GM19025 (cell line): ENCODE measurements around the gene PRDM16.
"Not testable (repeated sequence)": the region's sequence is repeated elsewhere in the genome, so short reads cannot be mapped to it uniquely, and the experiment has no call there.

Experiments used
- ATAC-seq: cut with Tn5 transposase; IDR thresholded peaks from one replicate; pipeline ENCODE4 v1.9.1; 2021; ENCODE audit warnings: mild to moderate bottlenecking, low read depth, moderate library complexity; ENCODE audit not compliant: unreplicated experiment

The PRDM16 gene

DNA sequence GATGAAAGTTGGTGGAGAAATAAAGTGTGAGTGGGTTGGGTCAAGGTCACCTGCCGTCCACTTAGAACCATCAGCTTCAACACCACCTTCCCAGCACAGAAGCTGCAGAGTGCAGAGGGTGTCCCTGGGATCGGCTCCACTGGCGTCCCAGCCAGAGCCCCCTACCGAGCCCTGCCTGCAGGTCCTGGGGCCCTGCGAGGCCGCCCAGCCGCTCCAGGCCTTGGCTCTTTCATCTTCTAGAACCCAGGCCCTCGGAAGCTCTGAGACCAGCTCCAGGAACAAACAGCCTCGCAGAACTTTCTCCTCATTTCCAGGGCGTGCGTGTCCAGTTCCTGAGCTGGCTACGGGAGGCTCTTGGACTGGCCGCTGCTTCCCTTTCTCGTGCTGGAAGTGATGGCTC lies 166.0 kb downstream of the PRDM16 start:
- no peak for ATAC-seq

DNA sequence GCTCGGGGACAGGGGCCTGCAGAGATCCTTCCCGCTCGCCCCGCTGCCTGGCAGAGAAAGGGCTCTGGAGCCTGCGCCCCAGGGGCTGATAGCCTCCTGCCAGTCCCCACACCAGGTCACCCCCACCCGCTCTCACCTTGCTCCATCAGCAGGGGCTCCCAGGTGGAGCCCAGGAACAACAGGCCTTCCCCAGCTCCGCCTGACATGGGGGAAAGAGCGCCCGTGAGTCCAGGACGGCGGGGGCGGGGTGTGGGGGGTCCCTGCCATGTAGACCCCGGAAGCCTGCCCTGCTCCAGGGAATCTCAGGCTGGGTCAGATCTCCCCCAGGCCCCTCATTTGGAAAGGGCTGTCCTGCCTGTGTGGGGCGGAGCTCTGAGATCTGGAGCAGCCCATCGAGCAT lies 166.5 kb downstream of the PRDM16 start:
- ATAC-seq, result no peak

DNA sequence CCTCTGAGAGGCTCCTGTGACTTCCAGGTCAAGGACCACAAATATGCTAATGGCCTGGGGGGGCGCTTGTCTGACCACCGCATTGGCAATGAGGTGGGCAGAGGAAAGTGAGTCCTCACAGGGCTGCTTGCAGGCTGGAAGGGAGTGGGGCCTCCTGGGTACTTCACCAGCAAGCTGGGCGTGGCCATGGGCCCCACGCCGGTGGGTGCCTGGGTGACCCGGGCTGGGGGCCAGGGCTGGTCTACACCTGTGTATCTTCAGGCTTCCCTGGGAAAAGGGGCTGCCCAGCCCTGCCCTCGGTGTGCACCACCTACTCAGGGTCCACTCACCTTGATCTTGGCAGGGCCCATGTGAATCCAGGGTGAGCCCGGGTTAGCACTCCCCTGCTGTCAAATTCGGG lies 167.4 kb downstream of the PRDM16 start:
- ATAC-seq, result no peak

DNA sequence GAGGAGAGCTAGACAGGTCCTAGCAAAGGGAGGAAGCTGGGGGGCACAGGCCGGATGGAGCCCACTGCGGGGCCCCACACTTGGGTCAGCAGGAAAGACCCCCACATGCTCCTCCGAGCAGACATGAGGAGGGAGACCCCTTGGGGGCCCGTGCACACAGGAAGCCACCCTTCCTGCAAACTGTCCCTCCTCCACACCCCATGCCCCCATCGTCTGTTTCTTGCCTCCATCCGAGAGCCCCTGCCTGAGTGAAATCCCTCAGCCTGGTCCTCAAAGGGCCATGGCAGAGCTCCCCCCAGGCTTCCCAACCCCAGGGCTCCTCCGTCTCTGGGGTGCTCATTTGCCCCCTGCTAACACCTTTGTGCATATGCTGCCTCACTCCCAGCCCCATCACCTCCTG lies 168.0 kb downstream of the PRDM16 start:
- ATAC-seq, result no peak

DNA sequence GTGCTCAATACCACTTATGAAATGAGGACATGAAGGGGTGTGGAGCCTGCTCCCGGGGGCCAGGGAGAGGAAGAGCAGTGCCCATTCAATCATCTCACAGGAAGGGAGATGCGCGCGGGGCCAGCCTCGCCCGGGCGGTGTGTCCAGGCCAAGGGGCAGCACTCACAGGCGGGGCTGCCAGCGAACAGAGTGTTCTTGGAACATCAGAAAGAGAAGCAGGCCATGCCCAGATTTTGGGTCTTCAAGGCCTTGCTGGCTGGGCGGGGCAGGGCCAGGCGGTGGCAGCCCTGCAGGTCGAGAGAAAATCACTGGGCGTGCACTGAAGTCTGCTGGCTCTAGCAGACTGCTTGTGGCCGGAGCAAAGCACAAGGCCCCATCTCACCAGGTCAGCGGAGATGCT lies 168.6 kb downstream of the PRDM16 start:
- no peak for ATAC-seq

DNA sequence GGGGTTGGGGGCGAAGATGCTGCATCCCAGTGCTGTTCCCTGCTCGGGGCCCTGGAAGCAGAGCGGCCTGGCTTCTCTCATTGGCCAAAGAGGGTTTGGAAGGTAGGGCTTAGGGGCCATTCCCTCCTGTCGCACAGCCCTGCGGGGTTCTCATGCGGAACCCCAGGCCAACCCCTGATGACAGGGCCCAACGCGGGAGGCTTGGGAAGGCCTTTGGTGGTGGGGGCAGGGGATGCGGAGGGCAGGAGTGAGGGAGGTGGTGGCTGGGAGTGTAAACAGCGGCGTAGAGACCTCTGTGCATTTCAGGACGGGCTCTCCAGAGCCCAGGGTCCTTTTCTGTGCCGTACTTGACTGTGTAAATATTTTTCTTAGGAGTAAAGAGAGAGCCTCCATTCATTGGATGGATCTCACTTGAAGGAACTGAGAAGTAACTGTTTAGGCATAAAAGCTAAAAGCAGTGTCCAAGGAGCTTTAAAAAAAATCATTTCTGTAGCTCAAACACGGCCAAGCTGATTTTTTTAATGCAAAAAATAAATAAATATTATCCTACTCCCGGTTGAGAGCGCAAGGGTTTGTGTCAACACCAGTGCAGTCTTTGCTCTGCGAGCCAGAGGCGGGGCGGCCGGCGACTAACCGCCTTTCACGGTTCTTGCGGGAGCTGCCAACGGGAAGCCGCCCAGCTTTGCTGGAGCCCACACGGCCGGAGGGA lies 169.1 kb downstream of the PRDM16 start:
- ATAC-seq, result no peak

DNA sequence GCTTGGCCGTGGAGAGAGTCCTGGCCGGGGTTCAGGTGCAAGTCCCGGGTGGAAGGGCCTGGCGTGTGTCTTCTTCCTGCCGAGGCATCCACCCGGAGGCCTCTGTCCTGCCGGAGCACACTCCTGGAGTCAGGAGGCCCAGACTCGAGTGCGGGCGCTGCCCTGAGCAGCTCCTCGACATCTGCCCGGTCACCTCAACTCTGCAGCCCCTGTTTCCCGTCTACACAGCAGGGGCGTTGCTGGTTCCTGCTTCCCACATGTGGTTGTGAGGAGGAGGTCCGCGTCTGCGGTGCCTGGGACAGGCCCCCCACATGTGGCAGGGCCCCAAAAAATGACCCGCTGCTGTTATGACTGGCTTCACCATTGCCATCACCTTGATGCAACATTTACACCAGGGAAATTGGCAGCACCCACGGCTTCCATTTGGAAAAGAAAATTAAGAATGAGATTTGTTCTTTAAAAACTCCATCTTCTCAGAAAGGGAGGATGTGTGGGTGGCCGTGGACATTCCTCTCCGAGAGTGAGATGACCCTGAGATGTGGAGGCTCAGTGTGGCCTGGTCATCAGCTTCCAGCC lies 169.8 kb downstream of the PRDM16 start:
- ATAC-seq, result no peak

DNA sequence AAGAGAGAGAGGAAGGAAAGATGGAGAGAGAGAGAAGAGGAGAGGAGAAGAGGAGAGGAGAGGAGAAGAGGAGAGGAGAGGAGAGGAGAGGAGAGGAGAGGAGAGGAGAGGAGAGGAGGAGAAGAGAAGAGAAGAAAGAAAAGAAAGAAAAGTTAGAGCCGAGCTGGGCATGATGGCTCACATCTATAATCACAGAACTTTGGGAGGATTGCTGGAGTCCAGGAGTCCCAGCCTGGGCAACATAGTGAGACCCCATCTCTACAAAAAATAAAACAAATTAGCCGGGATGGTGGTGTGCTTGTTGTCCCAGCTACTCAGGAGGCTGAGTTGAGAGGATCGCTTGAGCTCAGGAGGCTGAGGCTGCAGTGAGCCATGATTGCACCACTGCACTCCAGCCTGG lies 171.0 kb downstream of the PRDM16 start:
- not testable (repeated sequence) for ATAC-seq

DNA sequence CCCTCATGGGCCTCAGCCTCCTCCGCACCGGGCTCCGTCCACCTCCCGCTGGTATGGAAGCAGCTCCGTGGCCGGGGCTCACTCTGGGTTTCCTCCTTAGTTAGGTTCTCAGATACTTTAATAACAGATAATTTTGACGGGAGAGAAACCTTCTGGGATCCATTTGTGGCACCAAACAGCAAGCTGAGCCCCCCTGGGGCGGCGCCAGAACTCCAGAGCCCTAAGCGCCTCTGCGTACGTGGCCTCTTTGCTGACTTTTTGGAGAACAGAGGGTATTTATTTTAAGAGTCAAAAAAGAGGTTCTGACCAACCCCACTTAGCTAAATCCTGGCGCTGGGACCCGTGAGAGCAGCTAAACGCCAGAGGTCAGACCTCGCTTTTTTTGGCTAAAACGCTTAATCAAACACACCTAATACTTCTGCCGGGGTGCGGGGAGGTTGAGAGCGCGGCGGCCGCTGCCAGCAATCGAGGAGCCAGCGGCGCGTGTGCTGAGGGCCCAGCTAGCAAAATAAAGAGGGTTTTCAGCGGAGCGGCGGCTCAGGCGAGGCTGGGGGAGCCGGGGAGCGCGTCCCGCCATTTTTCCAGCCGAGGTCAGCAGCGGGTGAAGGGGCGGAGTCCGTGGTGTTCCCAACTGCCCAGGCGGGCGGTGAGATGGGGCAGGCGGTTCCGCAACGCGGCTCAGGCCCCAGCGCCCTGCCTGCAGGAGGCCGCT lies 171.7 kb downstream of the PRDM16 start:
- no peak for ATAC-seq

DNA sequence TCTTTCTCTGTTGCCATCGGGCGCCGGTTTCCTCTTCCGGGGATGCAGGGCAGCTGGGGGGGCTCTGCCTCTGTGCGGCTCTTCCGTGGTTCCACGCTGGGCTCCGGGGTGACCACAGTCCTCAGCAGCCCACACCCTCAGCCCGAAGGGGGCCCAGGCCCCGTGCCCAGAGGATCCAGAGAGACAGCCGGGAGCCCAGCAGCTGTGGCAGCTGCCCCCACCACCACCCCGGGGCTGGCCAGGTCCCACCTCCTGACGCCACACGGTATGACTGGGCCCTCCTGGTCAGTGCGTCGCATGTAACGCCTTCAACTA lies 172.2 kb downstream of the PRDM16 start:
- ATAC-seq, result no peak

DNA sequence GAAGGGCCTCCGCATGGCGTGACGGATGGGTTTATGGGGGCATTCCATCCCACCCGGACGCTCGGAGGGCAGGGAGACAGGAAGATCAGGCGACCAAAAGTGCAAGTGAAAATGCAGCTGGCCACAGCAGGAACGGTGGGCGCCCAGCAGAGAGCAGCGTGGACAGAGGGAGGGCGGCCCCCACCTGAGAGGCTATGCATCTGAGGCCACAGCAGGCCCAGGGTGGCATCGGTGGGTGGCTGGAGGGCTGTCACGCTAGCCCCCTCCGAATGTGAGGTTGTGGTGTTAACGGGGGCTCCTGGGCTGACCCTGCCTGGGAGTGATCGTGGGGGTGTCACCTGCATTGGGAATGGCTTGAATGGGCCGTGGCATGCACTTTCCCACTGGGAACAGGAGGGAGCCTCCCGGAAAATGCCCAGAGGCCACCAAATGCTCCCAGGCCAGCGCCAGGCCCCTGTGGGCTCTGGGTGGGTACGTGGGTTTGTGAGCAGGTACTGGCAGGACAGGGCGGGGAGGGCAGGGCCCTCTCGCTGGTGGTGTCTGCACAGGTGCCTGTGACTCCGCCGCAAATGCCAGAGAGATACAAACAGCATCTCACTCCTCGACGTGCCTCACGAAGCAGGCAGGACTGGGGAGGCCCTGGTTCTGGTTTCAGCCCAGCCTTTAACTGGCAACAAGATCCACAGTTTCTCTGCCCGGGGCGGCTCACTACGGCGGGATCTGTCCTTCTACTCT lies 172.8 kb downstream of the PRDM16 start:
- ATAC-seq, result no peak

DNA sequence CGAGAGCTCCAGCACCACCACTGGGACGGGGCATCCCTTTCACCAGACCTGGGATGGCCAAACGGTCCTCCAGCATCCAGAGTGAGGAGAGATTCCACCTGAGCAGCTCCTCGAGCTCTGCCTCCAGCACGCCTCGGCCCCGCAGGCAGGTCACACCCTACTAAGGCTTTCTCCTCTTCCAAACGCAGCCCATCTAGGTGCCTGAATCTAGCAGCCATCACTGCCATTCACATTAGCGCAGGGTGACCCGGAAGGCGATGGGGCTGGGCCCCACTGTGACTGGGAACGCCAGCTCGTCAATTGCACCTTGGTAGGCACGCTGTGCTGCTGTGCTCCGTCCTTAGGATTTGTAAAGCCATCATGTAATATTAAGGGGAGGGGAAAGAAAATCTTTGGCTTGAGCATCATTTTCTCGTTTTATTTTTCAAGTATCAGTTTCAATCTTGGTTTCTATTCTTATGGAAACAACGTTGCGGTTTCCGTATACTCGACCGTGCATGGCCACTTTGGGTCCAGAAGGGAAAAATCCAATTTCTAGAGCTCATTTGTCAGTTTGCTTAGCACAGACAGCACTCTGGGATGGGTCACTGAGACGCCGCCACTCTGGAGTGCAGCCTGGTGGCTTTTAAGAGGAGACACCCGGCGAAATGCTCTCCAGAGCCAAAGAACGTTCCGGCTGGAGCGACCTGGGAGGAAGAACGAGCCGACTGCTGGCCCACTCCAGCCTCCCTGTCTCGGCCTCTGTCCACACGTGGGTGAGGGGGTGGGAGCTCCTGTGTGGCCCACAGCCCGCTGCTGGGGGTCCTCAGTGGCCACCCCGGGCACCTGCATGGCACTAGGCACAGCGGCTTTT lies 173.6 kb downstream of the PRDM16 start:
- no peak for ATAC-seq

DNA sequence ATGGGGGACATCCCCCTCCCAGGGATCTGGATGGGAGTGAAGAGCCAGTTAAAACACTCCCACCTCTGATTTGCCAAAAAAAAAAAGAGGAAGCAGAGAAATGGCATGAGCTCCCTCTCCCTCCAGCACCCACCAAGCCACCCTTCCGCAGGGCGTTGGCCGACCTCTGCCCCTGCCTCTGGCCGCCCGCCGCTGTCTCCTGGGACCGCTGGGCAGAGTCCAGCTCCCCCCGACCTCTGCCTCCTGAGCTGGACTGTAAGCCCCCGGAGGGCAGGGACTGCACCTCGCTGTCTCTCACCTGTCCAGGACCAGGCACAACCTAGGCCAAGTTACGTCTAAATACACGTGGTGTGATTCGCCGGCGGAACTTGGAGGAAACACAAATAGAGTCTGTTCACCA lies 174.3 kb downstream of the PRDM16 start:
- ATAC-seq, result no peak

DNA sequence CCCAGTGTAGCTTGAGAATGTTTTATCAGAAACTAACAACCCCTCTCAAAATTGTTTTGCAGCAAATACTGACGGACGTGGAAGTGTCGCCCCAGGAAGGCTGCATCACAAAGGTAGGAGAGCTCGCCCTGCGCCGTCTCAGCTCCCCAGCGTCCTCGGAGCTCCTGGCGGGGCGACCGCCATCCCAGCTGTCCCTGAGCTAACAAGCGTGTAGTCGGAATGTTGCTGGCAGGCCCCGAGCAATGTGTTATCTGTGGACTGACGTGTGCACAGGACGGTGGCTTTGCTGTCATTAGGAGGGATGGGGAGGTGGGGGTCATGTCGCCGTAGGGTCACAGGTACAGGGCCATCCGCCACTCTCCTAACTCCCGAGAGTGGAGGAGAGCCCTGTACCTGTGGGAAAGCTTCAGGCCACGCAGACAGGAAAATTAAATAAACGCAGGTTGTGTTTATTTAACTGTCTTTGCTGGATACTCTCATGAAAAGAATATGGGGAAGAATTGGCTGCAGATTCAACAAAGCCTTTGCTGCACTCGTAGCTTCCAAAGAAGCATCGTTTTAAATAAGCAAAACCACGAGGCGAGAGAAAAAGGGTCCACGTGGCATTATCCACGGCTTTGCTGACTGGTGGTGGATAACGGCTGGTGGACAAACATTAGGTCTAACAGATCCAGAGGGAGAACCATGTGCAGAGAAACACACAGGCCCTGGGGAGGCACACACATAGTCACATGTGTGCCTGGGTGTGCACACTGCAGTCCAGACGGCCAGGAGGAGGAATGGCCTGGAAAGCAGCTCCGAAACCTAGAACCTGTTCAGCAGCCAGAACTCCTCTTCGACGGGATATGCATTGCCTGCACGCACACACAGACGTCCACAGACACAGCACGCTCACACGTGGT lies 175.3 kb downstream of the PRDM16 start:
- no peak for ATAC-seq

DNA sequence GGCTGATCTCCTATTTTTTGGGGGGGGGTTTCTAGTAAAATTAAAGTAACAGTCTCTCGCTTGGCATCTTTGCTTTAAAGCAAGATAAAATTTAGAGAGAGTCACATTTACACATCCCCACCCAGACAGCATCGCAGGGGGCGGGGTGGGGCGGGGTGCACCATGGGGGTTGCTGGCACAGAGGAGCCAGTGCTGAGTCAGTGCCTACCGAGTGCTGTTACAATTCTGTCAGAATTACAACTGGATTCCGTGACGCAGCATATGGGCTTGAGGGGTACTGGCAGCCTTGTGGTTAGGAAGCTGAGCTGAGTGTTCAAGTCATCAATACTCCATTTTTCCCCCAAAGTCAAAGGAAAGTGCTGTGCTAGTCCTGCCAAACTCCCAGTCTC lies 175.9 kb downstream of the PRDM16 start:
- ATAC-seq, result no peak

DNA sequence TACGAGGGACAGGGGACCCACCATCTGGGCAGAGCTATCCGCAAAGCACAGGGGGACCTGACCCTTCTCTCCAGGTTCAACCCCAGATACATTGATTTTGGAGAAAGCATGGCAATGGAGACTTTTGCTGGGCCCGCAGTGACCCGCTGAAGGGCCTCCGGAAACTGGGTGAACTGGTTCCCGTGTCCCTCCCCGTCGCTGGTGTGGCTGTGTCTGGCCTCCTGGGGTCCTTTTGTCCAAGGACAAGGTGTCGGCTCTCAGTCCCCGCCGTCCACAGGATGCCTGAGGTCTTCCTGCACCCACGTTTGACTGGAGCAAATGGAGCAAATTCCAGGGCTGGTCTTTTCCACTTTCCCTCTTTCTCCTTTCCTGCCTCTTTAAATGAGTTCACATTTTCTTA lies 176.3 kb downstream of the PRDM16 start:
- ATAC-seq, result no peak

DNA sequence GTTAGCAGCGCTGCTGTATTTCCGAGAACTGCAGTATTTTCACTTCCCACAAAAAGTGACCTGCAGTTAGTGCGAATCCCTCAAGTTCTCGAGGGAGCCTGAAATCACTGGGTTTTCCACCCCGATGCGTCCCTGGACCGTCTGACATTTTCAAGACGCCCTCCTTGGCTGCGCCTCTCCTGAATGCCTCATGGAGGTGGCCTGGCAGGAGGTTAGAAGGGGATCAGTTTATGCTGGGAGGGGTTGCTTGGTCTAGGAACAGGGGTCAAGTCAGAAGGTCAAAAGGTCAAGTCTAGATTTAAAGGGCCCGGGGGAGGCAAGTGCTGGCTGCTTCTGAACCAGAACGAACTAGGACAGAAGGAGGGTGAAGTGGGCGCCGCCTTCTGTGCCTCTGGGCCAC lies 176.8 kb downstream of the PRDM16 start:
- ATAC-seq, result no peak

DNA sequence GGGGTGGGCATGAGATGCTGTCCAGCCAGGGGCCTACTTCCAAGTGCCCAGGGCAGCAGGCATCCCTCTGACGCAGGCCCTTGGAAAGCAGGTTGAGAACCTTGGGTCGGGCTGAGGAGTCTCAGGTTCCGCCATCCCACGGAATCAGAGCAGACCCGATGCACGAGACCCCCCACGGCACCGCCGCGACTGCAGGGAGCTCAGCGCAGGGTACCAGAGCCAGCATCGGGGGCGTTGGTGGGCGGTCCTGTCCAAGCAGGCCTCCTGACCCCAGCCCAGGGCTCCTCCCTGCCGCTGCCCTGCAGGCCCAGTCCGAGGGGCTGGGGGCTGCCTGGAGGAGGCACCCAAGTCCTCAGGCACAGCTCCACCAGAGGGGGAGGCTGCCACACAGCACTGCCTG lies 177.2 kb downstream of the PRDM16 start:
- no peak for ATAC-seq

DNA sequence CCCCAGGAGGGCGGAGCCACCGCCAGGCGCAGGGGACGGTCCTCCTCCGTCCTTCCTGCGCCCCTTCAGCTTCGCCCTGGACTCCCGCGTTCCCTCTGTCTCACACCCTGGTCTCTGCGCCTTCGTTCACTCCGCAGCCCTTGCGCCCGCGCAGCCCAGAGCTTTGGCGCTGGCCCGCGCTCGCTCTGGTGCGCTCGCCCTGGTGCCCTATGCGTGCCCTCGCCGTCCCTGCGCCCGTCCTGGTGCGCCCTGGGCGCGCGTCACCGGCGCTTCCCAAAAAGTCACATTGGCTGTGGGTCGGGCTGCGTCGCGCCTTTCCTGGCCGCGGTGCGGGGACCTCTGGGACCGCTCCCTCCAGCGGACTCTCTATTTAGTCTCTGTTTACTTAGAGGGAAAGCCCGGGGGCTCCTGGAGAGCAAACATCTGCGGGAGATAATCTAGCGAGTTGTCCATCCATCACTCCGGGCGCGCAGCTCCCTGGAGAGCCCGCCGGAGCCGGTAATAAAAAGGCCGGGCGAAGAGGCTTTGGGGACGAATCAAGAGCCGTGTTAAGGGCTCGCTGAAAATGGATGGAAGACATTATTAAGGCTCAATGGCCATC lies 178.6 kb downstream of the PRDM16 start:
- ATAC-seq, result no peak
